Stimulated activated CD8-positive, alpha-beta memory T cell treated with anti-CD3 and anti-CD28 coated beads, Interleukin-7, amount 100 ng/mL, for 1 hour (primary cell): ENCODE data around the gene SLC39A11.
"Not testable (repeated sequence)": the region's sequence is repeated elsewhere in the genome, so short reads cannot be mapped to it uniquely, and the experiment has no call there.

Source experiments
- DNase-seq, 2 donors: peaks; one replicate each; pipeline ENCODE4 v3.0.0-alpha.2; 2020; ENCODE audit warnings: low read depth in 2 of 2

The SLC39A11 gene

GRCh38 chr17:73071066-73071999 lies 21.2 kb downstream of the SLC39A11 start:
- DNase-seq = no peak

- no peak for DNase-seq
Observed at GRCh38 chr17:73069841-73070240, 22.6 kb downstream of the SLC39A11 start.

DNA sequence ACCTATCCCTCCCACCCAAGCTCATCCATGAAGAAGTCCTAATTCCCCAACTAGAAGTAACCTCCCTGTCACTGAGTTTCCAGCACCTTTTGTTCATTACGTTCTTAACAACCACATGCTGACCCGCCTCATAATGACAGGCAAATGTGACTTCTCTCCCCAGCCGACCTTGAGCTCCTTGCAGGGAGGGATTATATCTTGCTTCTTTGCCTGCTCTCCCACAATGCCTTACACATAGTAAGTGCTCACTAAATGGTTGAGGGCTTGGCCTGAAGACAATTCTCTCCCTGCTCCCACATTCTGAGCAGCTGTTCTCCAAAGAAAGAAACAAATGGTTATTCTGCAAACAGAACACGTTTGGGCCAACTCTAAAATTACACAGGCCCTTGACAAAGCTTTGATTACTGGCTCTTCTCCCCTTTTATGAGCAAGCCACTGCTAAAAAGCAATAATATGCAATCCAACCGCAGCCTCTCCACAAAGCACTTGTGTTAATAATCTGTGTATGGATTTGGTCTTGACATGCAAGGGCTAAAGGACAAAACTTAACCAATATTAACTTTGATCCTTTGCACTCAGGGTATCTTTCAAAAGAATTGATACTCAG lies 23.2 kb downstream of the SLC39A11 start:
- DNase-seq = no peak

- DNase-seq = no peak
Observed at GRCh38 chr17:73068322-73069153, 23.9 kb downstream of the SLC39A11 start.

- DNase-seq = not testable (repeated sequence)
Observed at GRCh38 chr17:73067699-73068098, 24.8 kb downstream of the SLC39A11 start.

- DNase-seq = no peak
Observed at GRCh38 chr17:73067075-73067474, 25.4 kb downstream of the SLC39A11 start.

GRCh38 chr17:73066148-73066884 lies 26.2 kb downstream of the SLC39A11 start:
- no peak for DNase-seq

- DNase-seq = no peak
Observed at GRCh38 chr17:73065376-73065775, 27.1 kb downstream of the SLC39A11 start.

DNA sequence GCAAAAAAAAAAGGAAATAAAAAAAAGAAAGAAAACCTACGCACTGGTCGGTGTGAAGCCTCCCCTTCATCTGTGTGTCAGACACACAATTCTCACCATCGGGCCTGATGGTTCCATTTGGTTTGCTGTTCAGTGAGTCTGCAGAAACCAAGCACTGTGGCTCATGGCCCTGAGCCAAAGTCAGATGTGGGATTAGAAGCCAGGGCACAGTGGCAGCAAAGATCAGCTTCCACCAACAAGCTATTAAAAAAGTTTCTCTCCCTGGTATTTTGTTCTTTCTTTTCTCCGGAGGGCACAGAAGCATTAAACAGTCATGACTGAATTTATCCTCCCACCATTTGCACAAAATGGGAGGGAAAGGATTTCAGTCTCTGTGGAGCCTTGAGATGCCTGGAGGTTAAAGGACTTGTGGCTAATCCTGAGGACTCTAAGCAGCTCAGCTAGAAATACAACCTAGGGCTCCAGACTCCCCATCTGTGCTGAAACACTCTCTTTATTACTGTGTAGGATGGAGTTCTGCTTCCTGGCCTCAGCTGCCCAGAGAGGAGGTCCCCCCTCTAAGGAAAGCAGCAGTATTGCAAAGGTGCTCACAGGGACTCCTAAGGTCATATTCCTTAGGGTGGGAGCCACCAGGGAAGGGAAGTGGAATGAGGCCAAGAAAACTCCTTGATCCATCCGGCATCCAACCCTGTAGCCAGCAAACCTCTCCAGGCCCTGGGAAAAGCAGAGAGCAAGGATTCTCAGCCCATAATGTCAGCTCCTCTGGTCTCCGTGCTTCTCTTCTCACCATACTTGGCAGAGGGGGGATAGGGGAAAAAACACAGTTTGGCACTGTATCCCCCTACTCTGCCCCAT lies 28.2 kb downstream of the SLC39A11 start:
- no peak for DNase-seq

- DNase-seq = no peak
Observed at GRCh38 chr17:73062726-73063125, 29.8 kb downstream of the SLC39A11 start.

DNA sequence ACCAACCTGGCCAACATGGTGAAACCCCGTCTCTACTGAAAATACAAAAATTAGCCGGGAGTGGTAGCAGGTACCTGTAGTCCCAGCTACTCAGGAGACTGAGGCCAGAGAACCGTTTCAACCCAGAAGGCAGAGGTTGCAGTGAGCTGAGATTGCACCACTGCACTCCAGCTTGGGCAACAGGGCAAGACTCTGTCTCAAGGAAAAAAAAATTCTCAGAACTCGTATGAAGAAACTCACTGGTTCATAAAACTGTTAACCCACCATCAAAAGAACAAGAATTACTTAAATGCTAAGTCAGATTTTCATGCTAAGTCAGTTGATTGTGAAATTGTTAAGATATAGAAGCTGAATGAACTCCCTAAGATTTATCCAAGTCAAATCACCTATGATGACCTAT lies 31.3 kb downstream of the SLC39A11 start:
- no peak for DNase-seq

GRCh38 chr17:73060721-73061120 lies 31.8 kb downstream of the SLC39A11 start:
- no peak for DNase-seq

GRCh38 chr17:73059713-73060112 lies 32.8 kb downstream of the SLC39A11 start:
- not testable (repeated sequence) for DNase-seq

GRCh38 chr17:73058022-73058421 lies 34.5 kb downstream of the SLC39A11 start:
- DNase-seq = no peak

DNA sequence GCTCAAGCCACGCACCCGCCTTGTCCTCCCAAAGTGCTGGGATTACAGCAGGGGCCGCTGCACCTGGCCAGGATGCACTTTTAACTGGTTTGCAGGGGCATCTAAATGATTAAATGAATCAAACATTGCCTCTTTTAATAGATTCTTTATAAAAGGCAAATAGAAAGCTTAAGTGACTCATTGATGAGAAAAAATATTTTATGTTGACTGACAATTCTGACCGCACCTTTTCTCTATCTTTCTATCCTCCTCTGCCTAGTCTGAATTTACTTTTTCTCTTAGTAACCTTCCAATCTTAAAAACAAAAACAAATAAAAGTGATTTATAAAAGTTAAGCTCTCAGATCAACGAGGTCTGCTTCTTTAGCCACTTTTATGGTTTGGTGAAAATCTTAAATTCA lies 35.3 kb downstream of the SLC39A11 start:
- no peak for DNase-seq

GRCh38 chr17:73052923-73053322 lies 39.6 kb downstream of the SLC39A11 start:
- no peak for DNase-seq

GRCh38 chr17:73050797-73051196 lies 41.7 kb downstream of the SLC39A11 start:
- DNase-seq = no peak

DNA sequence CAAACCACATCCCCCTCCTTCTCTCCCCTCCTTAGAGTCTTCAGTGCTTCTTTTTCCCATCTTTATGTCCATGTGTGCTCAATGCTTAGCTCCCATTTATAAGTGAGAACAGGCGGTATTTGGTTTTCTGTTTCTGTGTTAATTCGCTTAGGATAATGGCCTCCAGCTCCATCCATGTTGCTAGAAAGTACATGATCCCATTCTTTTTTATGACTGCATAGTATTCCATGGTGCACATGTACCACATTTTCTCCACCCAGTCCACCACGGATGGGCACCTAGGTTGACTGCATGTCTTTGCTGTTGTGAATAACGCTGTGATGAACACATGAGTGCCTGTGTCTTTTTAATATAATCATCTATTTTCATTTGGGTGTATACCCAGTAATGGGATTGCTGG lies 44.3 kb downstream of the SLC39A11 start:
- DNase-seq = no peak

- no peak for DNase-seq
Observed at GRCh38 chr17:73045724-73046123, 46.8 kb downstream of the SLC39A11 start.
